GM19467 (cell line): ENCODE data around the gene THOP1.
"Not testable (repeated sequence)": the region's sequence is repeated elsewhere in the genome, so short reads cannot be mapped to it uniquely, and the experiment has no call there.

Experiments
- ATAC-seq: cut with Tn5 transposase; IDR thresholded peaks from one replicate; pipeline ENCODE4 v1.9.1; 2021; ENCODE audit warnings: mild to moderate bottlenecking, moderate library complexity; ENCODE audit not compliant: unreplicated experiment

Gene THOP1

DNA sequence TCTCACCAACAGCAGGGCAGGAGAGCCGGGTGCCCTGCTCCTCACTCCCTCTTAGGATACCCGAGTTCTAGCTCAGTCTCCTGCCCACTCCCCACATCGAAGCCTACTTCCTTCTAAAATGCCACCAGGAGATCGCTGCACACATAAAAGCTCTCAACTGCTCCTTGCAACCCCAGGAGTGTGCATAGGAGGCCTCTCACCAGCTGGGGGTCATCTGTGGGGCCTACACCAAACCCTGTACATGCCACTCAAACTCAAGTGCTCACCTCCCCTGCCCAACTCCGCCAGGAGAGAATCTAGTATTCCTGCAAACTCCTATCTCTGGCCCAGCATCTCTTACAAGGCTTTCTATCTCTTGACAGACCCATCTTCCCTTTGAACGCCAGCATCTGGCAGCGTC lies 5.0 kb upstream of the THOP1 start:
- no peak for ATAC-seq

DNA sequence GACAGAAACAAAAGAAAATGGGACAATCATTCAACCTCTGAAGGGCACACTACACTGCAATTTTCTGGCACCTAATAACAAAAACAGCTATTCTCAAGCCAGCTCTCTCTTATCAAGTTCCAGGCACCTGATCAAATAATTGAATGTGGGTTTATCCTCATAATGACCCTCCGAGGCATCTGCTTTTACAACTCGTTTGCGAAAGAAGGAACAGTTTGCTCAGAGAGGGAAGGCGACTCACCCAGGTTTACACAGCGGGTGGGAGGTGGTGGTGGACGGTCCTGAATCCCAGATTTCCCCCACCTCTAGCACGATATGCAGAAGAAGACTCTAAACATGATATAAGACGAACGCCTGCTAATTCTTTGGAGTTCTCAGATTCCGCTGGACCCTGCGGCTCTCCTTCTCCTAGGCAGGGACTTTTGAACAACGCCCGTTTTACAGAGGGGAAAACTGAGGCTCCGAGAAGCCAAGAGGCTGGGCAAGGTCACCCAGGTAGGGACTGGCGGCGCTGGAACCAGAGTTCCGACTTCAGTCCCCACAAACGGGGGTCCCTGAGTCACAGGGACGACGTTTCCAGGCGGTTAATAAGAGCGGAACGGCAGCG lies 2.9 kb upstream of the THOP1 start:
- ATAC-seq: no peak

- peak; percentile 71 for ATAC-seq
These were observed 2.1 kb upstream of the THOP1 start, which contains the start of gene SGTA for GRCh38 chr19:2782936-2783780. SGTA (minus strand) TSS chr19:2783273; CDS start chr19:2769068, 14,205 bp downstream.

- no peak for ATAC-seq
These were observed 1.5 kb upstream of the THOP1 start for GRCh38 chr19:2783781-2784145.

DNA sequence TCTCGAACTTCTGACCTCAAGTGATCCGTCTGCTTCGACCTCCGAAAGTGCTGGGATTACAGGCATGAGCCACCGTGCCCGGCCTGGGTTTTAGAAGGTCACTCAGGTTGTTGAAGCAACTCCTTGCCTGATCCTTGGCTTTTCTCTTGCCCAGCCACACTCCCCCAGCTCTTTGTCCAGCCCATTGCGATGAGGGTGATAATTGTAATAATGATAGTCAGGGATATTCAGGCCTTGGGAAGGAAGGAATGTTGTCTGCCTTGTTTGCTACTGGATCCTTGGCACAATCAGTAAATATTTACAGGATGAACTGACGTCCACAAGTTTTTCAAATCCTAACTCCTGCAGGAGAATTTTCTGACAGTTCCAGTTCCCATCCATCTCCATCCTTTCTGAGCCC lies 1.8 kb downstream of the THOP1 start:
- ATAC-seq: no peak

GRCh38 chr19:2788237-2788636 lies 2.9 kb downstream of the THOP1 start:
- ATAC-seq: no peak

GRCh38 chr19:2790194-2790556 lies 4.9 kb downstream of the THOP1 start:
- ATAC-seq: no peak

- no peak for ATAC-seq
These were observed 5.4 kb downstream of the THOP1 start for GRCh38 chr19:2790557-2791271.

DNA sequence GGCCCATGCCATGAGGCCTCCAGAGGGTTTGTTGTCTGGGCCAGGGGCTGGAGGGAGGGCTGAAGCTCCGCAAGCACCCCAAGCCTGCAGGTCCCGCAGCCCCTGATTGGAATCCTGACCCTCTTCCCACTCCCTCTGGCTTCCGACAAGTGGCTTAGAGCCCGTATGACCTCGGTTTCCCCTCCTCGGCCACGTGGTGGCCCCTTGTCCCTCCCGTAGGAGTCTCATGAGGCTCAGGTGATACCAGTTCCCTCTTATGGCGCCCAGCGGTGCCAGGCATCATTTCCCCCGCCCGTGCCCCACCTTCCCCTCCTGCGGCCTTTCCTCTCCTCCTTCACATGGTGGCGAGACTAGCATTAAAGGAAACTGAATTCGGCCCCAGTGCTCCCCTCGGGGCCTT lies 6.1 kb downstream of the THOP1 start:
- ATAC-seq: no peak

DNA sequence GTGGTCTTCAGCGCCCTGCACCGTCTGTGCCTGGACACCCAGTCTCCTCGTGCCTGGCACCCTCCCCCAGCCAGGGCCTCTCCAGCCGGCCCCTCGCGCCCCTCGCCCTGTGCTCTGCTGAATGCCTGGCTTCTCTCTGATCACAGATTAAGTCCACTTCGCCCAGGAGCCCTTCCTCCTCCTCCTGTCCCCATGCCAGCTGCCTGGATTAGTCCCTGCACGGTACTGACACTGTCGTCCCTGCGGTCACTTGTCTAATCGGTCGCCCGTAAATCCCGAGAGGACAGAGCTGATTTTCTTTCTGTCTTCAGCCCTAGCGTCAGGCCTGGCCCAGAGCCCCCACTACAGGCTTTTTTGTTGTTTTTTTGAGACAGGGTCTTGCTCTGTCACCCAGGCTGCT lies 6.6 kb downstream of the THOP1 start:
- no peak for ATAC-seq

GRCh38 chr19:2792666-2793065 lies 7.4 kb downstream of the THOP1 start:
- not testable (repeated sequence) for ATAC-seq

GRCh38 chr19:2793126-2793525 lies 7.8 kb downstream of the THOP1 start:
- ATAC-seq: no peak

DNA sequence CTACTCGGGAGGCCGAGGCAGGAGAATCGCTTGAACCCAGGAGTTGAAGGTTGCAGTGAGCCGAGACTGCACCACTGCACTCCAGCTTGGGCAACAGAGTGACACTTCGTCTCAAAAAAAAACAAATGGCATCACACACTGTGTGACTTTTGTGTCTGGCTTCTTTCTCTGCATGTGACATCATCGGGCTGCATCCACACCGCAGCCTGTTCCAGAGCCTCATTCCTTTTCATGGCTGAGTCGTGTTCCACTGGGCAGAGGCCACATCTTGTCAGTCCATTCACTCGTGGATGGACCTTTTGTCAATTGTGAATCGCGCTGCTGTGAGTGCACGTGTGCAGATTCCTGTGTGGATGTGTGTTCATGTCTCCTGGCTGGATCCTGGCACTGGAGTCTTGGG lies 8.3 kb downstream of the THOP1 start:
- ATAC-seq: no peak

DNA sequence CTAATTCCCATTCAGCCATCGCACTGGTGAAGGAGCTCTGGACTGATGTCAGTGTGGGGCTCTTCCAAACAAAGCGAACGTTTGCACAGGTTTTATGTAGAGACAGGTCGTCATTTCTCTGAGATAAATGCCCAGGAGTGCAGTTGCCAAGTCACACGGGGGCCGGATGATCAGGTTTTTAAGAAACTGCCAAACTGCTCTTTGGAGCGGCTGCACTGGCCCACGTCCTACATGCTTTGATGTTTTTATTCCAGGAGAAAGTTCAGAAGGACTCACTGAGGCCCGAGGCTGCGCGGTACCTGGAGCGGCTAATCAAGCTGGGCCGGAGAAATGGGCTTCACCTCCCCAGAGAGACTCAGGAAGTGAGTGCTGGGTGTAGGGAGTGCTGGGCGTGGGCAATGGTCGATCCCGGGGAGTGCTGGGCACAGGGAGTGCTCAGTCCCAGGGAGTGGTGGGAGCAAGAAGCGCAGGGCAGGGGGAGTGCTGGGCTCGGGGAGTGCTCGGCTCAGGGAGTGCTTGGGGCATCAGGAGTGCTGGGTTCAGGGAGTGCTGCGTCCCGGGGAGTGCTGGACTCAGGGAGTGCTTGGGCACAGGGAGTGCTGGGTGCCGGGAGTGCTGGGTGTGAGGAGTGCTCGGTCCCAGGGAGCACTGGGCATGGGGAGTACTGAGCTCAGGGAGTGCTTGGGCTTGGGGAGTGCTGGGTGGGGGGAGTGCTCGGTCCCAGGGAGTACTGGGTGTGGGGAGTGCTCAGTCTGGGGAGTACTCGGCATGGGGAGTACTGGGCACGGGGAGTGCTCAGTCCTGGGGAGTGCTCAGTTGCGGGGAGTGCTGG lies 10.7 kb downstream of the THOP1 start:
- ATAC-seq: no peak

DNA sequence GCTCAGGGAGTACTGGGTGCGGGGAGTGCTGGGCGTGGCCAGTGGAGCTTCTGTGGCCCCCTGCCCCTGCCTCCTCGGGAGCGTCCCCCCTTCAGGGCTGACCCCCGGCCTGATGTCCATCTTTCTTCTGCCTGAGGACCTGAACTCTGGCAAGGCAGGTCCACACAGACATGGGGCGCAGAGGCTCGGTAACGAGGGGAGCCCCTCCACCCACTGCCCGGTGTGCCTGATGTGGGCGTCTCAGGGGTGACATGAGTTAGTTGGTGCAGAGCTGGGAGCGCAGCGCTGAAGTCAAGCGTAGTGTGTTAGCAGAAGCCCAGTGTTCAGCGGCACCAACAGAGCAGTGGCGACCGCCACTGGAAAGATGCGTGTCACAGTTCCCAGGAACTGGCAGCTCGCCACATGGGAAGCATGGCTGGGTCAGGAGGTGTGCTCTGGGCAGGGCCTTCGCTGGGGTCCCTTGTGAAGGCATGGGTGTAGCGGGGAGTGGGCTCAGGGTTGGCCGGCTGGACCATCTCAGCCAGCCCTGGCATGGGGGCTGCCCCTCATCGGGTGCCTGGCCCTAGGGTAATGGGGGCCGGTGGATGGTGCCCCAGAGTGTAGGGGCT lies 11.5 kb downstream of the THOP1 start:
- no peak for ATAC-seq

DNA sequence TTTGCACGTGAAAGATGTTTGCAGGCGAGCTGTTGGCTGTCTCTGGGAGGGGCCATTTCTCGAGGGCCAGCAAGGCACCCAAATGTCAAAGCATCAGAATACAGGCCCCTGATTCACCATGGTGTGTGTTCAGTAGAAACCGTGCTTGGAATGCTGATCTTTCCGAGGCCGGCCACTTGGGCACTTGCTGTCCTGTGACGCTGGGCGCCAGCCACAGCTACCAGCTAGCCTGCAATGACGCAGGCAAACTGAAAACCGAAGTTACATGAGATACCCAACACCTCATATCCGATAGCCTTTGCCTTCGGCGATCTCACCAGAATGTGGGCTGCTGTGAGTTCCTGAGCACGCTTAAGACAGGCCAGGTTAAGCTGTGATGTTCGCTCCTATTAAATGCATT lies 12.0 kb downstream of the THOP1 start:
- no peak for ATAC-seq

- ATAC-seq: no peak
These were observed 12.9 kb downstream of the THOP1 start for GRCh38 chr19:2798158-2798685.

DNA sequence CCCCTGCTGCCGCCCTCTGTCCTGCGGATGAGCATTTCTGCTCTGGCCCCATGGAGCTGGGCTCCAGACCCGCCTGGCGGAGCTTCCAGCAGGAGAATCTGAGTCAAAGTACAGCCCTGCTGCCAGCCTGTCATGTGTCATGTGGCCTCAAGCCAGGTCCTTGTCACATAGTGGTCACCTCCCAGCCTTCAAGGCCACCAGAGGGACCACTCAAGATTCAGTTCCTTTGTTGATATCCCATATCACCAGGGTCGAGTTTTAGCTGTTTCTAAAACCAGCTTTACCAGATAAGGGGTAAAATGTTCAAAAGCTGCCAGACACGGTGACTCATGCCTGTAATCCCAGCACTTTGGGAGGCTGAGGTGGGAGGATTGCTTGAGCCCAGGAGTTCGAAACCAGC lies 13.4 kb downstream of the THOP1 start:
- ATAC-seq: no peak

- no peak for ATAC-seq
These were observed 14.1 kb downstream of the THOP1 start for GRCh38 chr19:2799273-2800020.

DNA sequence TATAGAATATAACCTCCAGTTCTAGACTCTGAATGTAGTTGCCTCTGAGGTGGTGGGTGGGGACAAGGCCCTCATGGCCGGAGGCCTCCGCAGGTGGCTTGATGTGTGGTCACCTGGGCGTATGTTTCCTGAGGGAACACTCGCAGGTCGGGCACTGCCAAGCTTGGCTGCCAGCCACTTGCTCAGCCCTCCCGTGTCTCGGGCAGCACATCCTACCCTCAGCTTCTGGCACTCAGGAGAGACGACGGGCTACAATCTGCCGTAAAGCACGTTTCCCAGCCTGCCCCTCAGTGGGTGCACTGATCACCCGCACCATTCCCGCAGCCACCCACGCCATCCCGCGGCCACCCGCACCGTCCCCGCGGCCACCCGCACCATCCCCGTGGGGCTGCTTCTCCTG lies 15.2 kb downstream of the THOP1 start:
- ATAC-seq: no peak
